ENCODE results near the gene DNAJB5. TPM values are rescaled to one million over a fixed set of nuclear protein-coding genes. Genes with fewer than 3 reads are reported as not detected.

DNAJB5 gene
- total and polyA plus RNA-seq, 3 experiments from 2014 or later: 2.4 to 3.7 (median 3.3) TPM

DNA sequence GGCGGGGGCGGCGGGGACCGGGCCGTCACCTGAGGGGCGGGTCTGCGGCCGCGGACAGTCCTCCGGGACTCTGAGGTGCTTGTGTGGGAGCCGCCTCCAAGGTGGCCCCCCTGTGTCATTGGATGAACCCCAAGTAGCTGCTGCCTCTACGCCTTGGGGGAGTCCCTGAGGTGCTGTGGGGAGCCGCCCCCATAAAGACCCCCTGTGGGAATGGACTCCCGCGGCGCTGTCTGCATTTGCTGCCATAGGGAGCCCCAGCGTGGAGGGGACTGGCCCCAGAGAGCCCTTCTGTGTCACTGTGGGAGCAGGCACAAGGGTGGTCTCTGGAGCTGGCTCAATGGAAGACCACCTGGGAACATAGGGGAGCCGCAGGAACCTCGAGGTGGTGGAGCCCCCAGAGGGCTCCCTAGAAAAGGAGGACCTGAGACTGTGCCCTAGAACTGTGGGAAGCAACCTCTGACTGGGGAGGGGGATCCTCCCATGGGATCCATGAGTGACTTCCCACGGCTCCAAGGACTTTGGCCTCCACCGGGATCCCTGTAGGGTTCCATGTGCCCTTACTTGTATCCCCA is 31.0 kb upstream of the DNAJB5 start:
- Histone ChIP-seq H3K27me3 (ENCODE audit: insufficient read depth, low read length, poor library complexity, severe bottlenecking) (peaks cover 32% of the 10 kb centered on the region), H3K27ac (ENCODE audit: low read depth, low read length) (no peak overlapping the region), H3K4me3 (ENCODE audit: low read length) (no peak overlapping the region), H3K4me1 (ENCODE audit: insufficient read depth, low read length) (no peaks in the 10 kb centered on the region), H3K9me3 (ENCODE audit: low read length) (no peaks in the 10 kb centered on the region), H3K36me3 (ENCODE audit: insufficient read depth, low read length) (no peaks in the 10 kb centered on the region)
- ChIA-PET POLR2A (no interaction called here), CTCF (no interaction called here)
- peak in 1 of 5 donors; percentile 0 for DNase-seq
- Mint-ChIP-seq H3K4me1 (peaks cover 0 to 5% (median 2%) of the 10 kb centered on the region in 3 donors), H3K36me3 (no peaks in the 10 kb centered on the region), H3K27ac (no peak overlapping the region), H3K9me3 (no peaks in the 10 kb centered on the region), H3K27me3 (peaks cover 35 to 81% of the 10 kb centered on the region in 2 donors), H3K4me3 (peak overlapping the region in 5 of 7 donors; percentile 26 to 82 (median 54))

DNA sequence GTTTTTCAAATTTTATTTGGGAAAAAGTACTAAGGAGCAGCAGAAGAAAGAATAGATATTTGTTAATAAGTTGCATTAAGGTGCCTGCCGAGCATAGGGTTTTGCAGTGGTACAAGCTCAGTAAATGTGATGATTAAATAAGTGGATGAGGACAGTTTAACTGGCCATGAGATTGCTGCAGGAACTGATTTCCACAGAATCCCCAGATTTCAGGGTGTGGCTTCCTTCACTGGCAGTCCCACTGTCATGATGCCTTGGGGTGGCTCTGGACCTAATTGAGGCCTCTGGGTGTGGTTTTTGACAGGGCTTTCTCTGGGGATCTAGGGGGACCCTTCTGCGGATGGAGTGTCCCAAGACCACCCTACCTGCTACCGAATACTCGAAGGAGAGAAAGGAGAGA is 30.1 kb upstream of the DNAJB5 start:
- no peak overlapping the region for H3K27ac Mint-ChIP-seq

DNA sequence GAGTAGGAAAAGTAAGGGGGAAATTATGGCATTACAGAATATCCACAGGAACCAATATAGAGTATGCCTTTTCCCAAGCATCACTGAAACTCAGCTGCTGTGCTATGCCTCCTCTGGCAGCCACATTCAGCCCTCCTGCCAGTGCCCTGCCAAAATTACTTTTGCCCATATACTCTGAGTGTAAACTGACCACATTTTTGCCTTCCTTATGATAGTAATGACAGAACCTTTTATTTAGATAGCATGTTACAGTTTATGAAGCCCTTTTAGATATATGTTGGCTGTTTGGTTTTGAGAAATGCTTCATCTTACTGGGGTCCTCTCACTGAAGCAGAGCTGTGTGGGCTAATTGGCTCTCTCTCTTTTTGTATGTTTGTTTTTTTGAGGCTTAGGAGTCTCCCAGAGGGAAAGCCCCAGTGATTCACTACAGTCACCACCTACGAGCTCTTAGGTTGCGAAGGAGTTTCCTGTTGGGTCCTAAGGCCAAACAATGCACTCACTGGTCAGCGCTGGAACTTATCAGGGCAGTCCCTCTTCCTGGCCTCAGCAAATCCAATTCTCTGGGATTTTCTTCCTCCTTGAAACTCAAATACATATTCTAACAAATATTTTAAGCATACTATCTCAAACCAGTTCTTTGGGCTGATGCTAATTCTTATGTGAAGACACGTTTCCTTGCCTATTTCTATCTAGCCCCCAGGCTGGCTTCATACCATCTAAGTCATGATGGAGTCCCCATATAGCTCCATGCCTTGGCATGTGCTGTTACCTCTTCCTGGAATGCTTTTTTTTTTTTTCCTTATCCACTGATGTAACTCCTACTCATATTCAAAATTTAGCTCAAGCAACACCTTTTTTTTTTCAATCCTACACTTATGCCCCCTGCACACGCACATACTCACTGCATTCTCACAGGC is 27.7 kb upstream of the DNAJB5 start:
- H3K9me3 Mint-ChIP-seq: no peaks in the 10 kb centered on the region
- POLR2A ChIA-PET: no interaction called here
- no peaks in the 10 kb centered on the region for H3K4me1 ChIP-seq (ENCODE audit: insufficient read depth, low read length)
- H3K4me1 Mint-ChIP-seq: peaks cover 0 to 5% (median 2%) of the 10 kb centered on the region in 3 donors
- peaks cover 35% of the 10 kb centered on the region for H3K27me3 ChIP-seq (ENCODE audit: insufficient read depth, low read length, poor library complexity, severe bottlenecking)
- peaks cover 40 to 90% of the 10 kb centered on the region in 2 donors for H3K27me3 Mint-ChIP-seq
- H3K36me3 ChIP-seq (ENCODE audit: insufficient read depth, low read length): no peaks in the 10 kb centered on the region
- H3K9me3 ChIP-seq (ENCODE audit: low read length): no peaks in the 10 kb centered on the region
- H3K27ac Mint-ChIP-seq: peak overlapping the region in 1 of 8 donors; percentile 22
- CTCF ChIA-PET: interaction anchor here (1.3 kb wide), 1 partner anchor 20 kb away, joined by 3 read pairs; no protein-coding TSS in a partner anchor
- DNase-seq: no peak
- H3K4me3 ChIP-seq (ENCODE audit: low read length): no peak overlapping the region
- no peak overlapping the region for H3K4me3 Mint-ChIP-seq
- H3K36me3 Mint-ChIP-seq: no peaks in the 10 kb centered on the region
- H3K27ac ChIP-seq (ENCODE audit: low read depth, low read length): no peak overlapping the region

More for the DNA sequence above, 30.1 kb upstream of the DNAJB5 start:
- ChIA-PET CTCF (no interaction called here), POLR2A (no interaction called here)
- H3K36me3 ChIP-seq (ENCODE audit: insufficient read depth, low read length): no peaks in the 10 kb centered on the region
- DNase-seq: no peak
- peaks cover 35% of the 10 kb centered on the region for H3K27me3 ChIP-seq (ENCODE audit: insufficient read depth, low read length, poor library complexity, severe bottlenecking)
- Mint-ChIP-seq H3K27me3 (peaks cover 41 to 85% of the 10 kb centered on the region in 2 donors), H3K4me3 (no peak overlapping the region), H3K9me3 (no peaks in the 10 kb centered on the region), H3K36me3 (no peaks in the 10 kb centered on the region), H3K4me1 (peaks cover 0 to 5% (median 2%) of the 10 kb centered on the region in 3 donors)
- H3K4me1 ChIP-seq (ENCODE audit: insufficient read depth, low read length): no peaks in the 10 kb centered on the region
- no peak overlapping the region for H3K4me3 ChIP-seq (ENCODE audit: low read length)
- H3K9me3 ChIP-seq (ENCODE audit: low read length): no peaks in the 10 kb centered on the region
- no peak overlapping the region for H3K27ac ChIP-seq (ENCODE audit: low read depth, low read length)

DNA sequence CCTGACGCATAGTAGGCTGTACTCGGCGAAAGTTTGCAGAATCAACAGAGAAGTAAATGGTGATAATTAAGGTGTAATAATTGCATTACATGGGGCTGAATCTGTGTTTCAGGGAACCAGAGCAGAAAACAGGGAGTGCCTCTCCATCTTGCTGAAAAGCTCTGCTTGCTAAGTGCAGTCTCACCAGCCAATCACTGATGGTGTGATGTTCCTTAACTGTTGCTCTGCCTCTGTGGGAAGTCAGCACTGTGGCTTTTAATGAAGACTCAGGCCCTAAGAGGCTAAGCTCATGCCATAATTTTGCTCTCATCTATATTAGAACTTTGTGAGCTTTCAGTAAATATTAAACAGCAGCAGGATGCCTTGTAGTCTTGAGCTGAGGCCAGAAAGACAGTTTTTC is 27.0 kb upstream of the DNAJB5 start:
- Mint-ChIP-seq H3K9me3 (no peaks in the 10 kb centered on the region), H3K27ac (no peak overlapping the region), H3K36me3 (no peaks in the 10 kb centered on the region), H3K4me1 (no peaks in the 10 kb centered on the region), H3K27me3 (peaks cover 41 to 90% of the 10 kb centered on the region in 2 donors), H3K4me3 (no peak overlapping the region)
- no peaks in the 10 kb centered on the region for H3K9me3 ChIP-seq (ENCODE audit: low read length)
- ChIA-PET POLR2A (no interaction called here), CTCF (interaction anchor here (0.9 to 1.3 kb wide), 2 partner anchors 20 to 62 kb away, joined by 3 read pairs; no protein-coding TSS in a partner anchor)
- no peaks in the 10 kb centered on the region for H3K4me1 ChIP-seq (ENCODE audit: insufficient read depth, low read length)
- H3K27me3 ChIP-seq (ENCODE audit: insufficient read depth, low read length, poor library complexity, severe bottlenecking): peaks cover 29% of the 10 kb centered on the region
- no peak overlapping the region for H3K27ac ChIP-seq (ENCODE audit: low read depth, low read length)
- no peaks in the 10 kb centered on the region for H3K36me3 ChIP-seq (ENCODE audit: insufficient read depth, low read length)
- no peak for DNase-seq
- no peak overlapping the region for H3K4me3 ChIP-seq (ENCODE audit: low read length)

DNA sequence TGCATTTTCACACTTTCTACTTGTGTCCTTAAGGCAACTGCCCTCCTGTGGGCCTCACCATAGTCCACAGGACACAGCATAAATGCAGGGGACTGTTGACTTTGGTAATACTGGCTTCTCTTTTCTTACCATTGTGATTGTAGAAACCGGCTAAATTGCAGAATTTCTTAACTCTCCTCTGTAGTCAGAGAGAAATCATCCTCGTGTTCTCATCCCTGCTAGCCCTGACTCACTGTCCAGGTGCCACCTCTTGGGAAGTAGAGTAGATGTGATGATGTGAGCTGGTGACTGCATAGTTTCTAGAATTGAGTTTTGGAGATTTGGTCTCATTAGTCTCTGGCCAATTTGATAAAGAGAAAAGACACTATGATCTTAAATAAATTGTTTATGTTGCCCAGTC is 26.0 kb upstream of the DNAJB5 start:
- H3K27me3 ChIP-seq (ENCODE audit: insufficient read depth, low read length, poor library complexity, severe bottlenecking): peaks cover 25% of the 10 kb centered on the region
- no peaks in the 10 kb centered on the region for H3K9me3 Mint-ChIP-seq
- H3K36me3 Mint-ChIP-seq: no peaks in the 10 kb centered on the region
- H3K4me3 Mint-ChIP-seq: no peak overlapping the region
- no peak overlapping the region for H3K27ac Mint-ChIP-seq
- H3K36me3 ChIP-seq (ENCODE audit: insufficient read depth, low read length): no peaks in the 10 kb centered on the region
- CTCF ChIA-PET: interaction anchor here (0.9 kb wide), 1 partner anchor 63 kb away, joined by 3 read pairs; no protein-coding TSS in a partner anchor
- no peak for DNase-seq
- H3K27me3 Mint-ChIP-seq: peaks cover 41 to 97% of the 10 kb centered on the region in 2 donors
- no peaks in the 10 kb centered on the region for H3K9me3 ChIP-seq (ENCODE audit: low read length)
- H3K27ac ChIP-seq (ENCODE audit: low read depth, low read length): no peak overlapping the region
- H3K4me3 ChIP-seq (ENCODE audit: low read length): no peak overlapping the region
- no peaks in the 10 kb centered on the region for H3K4me1 ChIP-seq (ENCODE audit: insufficient read depth, low read length)
- H3K4me1 Mint-ChIP-seq: no peaks in the 10 kb centered on the region
- POLR2A ChIA-PET: no interaction called here

DNA sequence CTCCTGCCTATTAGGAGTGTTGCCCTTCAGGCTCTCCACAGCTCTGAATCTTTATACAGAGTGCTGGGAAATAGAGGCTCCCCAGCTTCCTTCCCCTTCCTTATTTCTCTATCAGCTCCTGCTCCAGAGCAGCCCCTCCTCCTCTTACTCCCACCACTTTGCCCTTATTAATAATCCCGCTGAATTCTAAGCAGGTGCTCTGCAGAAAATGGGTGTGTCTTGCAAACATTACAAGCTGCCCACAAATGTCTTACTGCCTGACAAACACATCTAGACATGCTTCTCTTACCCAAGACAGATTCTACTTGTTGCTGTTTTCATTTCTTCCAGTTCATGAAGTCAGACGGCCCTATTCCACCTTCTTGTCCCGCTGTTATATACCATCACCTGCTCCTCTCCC is 25.1 kb upstream of the DNAJB5 start:
- no peaks in the 10 kb centered on the region for H3K9me3 ChIP-seq (ENCODE audit: low read length)
- H3K4me3 Mint-ChIP-seq: no peak overlapping the region
- H3K36me3 ChIP-seq (ENCODE audit: insufficient read depth, low read length): no peaks in the 10 kb centered on the region
- H3K27ac ChIP-seq (ENCODE audit: low read depth, low read length): no peak overlapping the region
- H3K27me3 Mint-ChIP-seq: peaks cover 38 to 93% of the 10 kb centered on the region in 2 donors
- H3K36me3 Mint-ChIP-seq: no peaks in the 10 kb centered on the region
- no peak for DNase-seq
- no peaks in the 10 kb centered on the region for H3K9me3 Mint-ChIP-seq
- H3K27me3 ChIP-seq (ENCODE audit: insufficient read depth, low read length, poor library complexity, severe bottlenecking): peaks cover 16% of the 10 kb centered on the region
- H3K4me3 ChIP-seq (ENCODE audit: low read length): no peak overlapping the region
- CTCF ChIA-PET: no interaction called here
- no peaks in the 10 kb centered on the region for H3K4me1 Mint-ChIP-seq
- POLR2A ChIA-PET: no interaction called here
- no peak overlapping the region for H3K27ac Mint-ChIP-seq
- no peaks in the 10 kb centered on the region for H3K4me1 ChIP-seq (ENCODE audit: insufficient read depth, low read length)

DNA sequence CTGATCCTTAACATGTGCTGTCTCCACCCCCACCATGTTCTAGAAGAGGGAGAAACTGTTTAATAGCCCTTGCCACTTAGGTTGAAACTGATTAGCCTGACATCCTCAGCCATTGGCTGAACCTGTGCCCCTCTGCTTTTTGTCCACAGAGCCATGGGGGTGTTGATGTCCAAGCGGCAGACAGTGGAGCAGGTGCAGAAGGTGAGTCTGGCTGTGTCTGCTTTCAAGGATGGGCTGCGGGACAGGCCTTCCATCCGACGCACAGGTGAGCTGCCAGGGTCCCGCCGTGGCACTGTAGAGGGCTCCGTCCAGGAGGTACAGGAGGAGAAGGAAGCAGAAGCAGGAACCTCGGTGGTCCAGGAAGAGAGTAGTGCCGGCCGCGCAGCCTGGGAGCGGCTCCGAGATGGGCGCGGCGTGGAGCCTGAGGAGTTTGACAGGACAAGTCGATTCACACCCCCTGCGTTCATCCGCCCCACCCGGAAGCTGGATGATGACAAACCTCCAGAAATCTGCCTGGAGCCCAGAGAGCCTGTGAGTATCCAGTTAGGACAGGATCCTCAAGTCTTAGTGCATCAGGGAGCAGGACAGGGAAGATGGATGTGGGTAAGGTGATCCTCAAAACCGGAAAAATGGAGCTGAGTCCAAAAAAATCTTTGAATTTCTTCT is 18.3 kb upstream of the DNAJB5 start:
- CTCF ChIA-PET: no interaction called here
- Mint-ChIP-seq H3K36me3 (no peaks in the 10 kb centered on the region), H3K4me3 (no peak overlapping the region), H3K4me1 (no peaks in the 10 kb centered on the region), H3K27me3 (peaks cover 11 to 48% of the 10 kb centered on the region in 2 donors), H3K27ac (no peak overlapping the region), H3K9me3 (no peaks in the 10 kb centered on the region)
- no peaks in the 10 kb centered on the region for H3K27me3 ChIP-seq (ENCODE audit: insufficient read depth, low read length, poor library complexity, severe bottlenecking)
- H3K4me3 ChIP-seq (ENCODE audit: low read length): no peak overlapping the region
- DNase-seq: no peak
- no peaks in the 10 kb centered on the region for H3K4me1 ChIP-seq (ENCODE audit: insufficient read depth, low read length)
- no peak overlapping the region for H3K27ac ChIP-seq (ENCODE audit: low read depth, low read length)
- no peaks in the 10 kb centered on the region for H3K9me3 ChIP-seq (ENCODE audit: low read length)
- H3K36me3 ChIP-seq (ENCODE audit: insufficient read depth, low read length): no peaks in the 10 kb centered on the region
- POLR2A ChIA-PET: no interaction called here

DNA sequence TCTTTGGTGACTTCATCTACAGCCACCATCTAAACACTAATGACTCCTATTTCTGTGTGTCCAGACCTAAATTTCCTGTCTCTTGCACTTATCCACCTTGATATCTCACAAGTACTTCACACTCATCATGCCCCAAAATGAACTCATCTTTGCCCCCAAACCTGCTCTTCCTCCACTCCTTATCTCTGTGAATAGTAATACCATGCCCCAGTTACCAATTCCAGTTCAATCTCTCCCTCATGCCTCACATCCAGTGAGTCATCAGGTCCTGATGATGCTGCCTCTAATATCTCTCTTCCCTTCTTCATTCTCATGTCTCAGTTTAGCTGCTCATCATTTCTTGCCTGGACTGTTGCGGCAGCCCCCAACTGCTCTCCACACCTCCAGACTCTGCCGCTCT is 14.9 kb upstream of the DNAJB5 start:
- Mint-ChIP-seq H3K27ac (no peak overlapping the region), H3K36me3 (no peaks in the 10 kb centered on the region), H3K4me1 (no peaks in the 10 kb centered on the region), H3K4me3 (no peak overlapping the region), H3K9me3 (no peaks in the 10 kb centered on the region), H3K27me3 (peaks cover 3 to 36% of the 10 kb centered on the region in 2 donors)
- Histone ChIP-seq H3K27me3 (ENCODE audit: insufficient read depth, low read length, poor library complexity, severe bottlenecking) (no peaks in the 10 kb centered on the region), H3K4me3 (ENCODE audit: low read length) (no peak overlapping the region), H3K4me1 (ENCODE audit: insufficient read depth, low read length) (no peaks in the 10 kb centered on the region), H3K9me3 (ENCODE audit: low read length) (no peaks in the 10 kb centered on the region), H3K27ac (ENCODE audit: low read depth, low read length) (no peak overlapping the region), H3K36me3 (ENCODE audit: insufficient read depth, low read length) (no peaks in the 10 kb centered on the region)
- DNase-seq: no peak
- ChIA-PET POLR2A (no interaction called here), CTCF (no interaction called here)
